ENCODE results near the gene GARIN5B. TPM values are rescaled to one million over a fixed set of nuclear protein-coding genes. Genes with fewer than 3 reads are reported as not detected.

Gene GARIN5B
- total and polyA plus RNA-seq, 2 of the 4 experiments (the other 2 are of a cell fraction): not detected

DNA sequence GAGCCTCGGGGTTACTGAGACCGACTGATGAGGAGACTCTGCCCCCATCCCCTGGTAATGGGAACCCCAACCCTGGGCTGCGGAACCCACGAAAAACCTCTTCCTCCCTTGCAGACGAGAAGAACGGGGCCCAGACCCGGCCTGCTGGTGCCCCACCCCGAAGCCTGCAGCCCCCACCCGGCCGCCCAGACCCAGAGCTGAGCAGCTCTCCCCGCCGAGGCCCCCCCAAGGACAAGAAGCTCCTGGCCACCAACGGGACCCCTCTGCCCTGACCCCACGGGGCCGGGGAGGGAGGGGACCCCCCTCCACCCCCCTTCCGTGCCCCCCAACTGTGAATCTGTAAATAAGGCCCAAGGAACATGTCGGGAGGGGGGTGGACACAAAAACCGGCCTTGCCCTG, 51.3 kb downstream of the GARIN5B start:
- Histone ChIP-seq H2BK5ac (ENCODE audit: low read depth, low read length, poor library complexity, severe bottlenecking) (no peak overlapping the region), H3K4me3 (ENCODE audit: insufficient read depth, low read depth, low read length) (no peak overlapping the region), H3K56ac (ENCODE audit: extremely low read depth, insufficient read depth, low read length) (no peak overlapping the region), H4K8ac (ENCODE audit: low read depth in 2 of 2, low read length in 2 of 2) (no peak overlapping the region), H3K9me3 (ENCODE audit: control insufficient read depth, insufficient read depth, low read length) (peaks cover 1% of the 10 kb centered on the region; the same call in 1 of the 2 replicates), H3K4ac (ENCODE audit: low read depth, low read length) (no peak overlapping the region), H3K79me1 (ENCODE audit: low read depth in 1 of 2, low read length in 2 of 2) (no peaks in the 10 kb centered on the region), H3K27me3 (ENCODE audit: control insufficient read depth, insufficient read depth, low read length) (no peaks in the 10 kb centered on the region), H3K18ac (ENCODE audit: low read depth, low read length) (no peak overlapping the region), H2BK15ac (ENCODE audit: low read depth, low read length) (no peak overlapping the region), H3K4me2 (ENCODE audit: low read depth, low read length) (no peak overlapping the region), H2BK20ac (ENCODE audit: low read depth, low read length) (no peak overlapping the region), H2AK9ac (replicated peaks; ENCODE audit: low read depth, low read length, poor library complexity) (no peak overlapping the region), H2BK120ac (ENCODE audit: low read depth, low read length) (no peak overlapping the region), H3K14ac (replicated peaks; ENCODE audit: low read depth, low read length) (no peak overlapping the region), H4K20me1 (ENCODE audit: insufficient read depth, low read length) (no peaks in the 10 kb centered on the region), H2AFZ (replicated peaks; ENCODE audit: low read length, poor library complexity) (no peak overlapping the region), H3K4me1 (ENCODE audit: control insufficient read depth, insufficient read depth, low read length) (no peaks in the 10 kb centered on the region; the same call in 1 of the 2 replicates), H3K9me1 (ENCODE audit: insufficient read depth, low read length) (no peaks in the 10 kb centered on the region), H4K91ac (ENCODE audit: insufficient read depth, low read depth, low read length) (no peak overlapping the region), H3K27ac (ENCODE audit: insufficient read depth, low read length) (no peak overlapping the region), H2AK5ac (ENCODE audit: low read depth, low read length) (no peak overlapping the region), H3K36me3 (ENCODE audit: control insufficient read depth, insufficient read depth, low read length) (peaks cover 16% of the 10 kb centered on the region), H3K9ac (ENCODE audit: low read depth, low read length) (no peak overlapping the region), H3K23ac (ENCODE audit: low read depth, low read length) (no peak overlapping the region), H4K5ac (ENCODE audit: low read depth, low read length) (no peak overlapping the region)
- ChIA-PET CTCF (no interaction called here), POLR2A (ENCODE audit: unreplicated experiment) (no interaction called here)
- BruUV-seq (replicated peaks): no TSS peak
- WGBS, 2 experiments (ENCODE audit: extremely low coverage in 2 of 2, insufficient read length in 1 of 2): no CpG with 5 or more reads among the region's 18 CpGs
- intact Hi-C loops (cut with micrococcal nuclease) (no loop called here), in situ Hi-C loops (cut with MboI; ENCODE audit: low sequenced_read_pairs) (no loop called here), dilution Hi-C loops (cut with HindIII; ENCODE audit: low sequenced_read_pairs, unreplicated experiment) (no loop called here)
- no peak for ATAC-seq (ENCODE audit: low read depth)
- no peak for DNase-seq
- TF ChIP-seq POLR2A (IDR thresholded peaks at IDR 0.05; ENCODE audit: low read depth, low read length) (no peak), MAZ (IDR thresholded peaks at IDR 0.05; ENCODE audit: borderline replicate concordance, low read depth, low read length) (no peak)
